CD4-positive, alpha-beta T cell treated with Interleukin-17A for 1 hour (primary cell): Measurements from ENCODE around the gene VPS41.

Experiments
- DNase-seq: peaks from one replicate; pipeline ENCODE4 v3.0.0-alpha.2; 2020

VPS41 gene

GRCh38 chr7:38905056-38905759 is 3.8 kb downstream of the VPS41 start:
- DNase-seq: no peak

GRCh38 chr7:38903057-38903456 is 5.9 kb downstream of the VPS41 start:
- no peak for DNase-seq

- no peak for DNase-seq
Measured at GRCh38 chr7:38902449-38902848, 6.5 kb downstream of the VPS41 start.

GRCh38 chr7:38893061-38893460 is 15.9 kb downstream of the VPS41 start:
- DNase-seq: no peak

- no peak for DNase-seq
Measured at GRCh38 chr7:38890597-38890996, 18.4 kb downstream of the VPS41 start.

- DNase-seq: no peak
Measured at GRCh38 chr7:38889872-38890432, 19.0 kb downstream of the VPS41 start.

GRCh38 chr7:38889079-38889478 is 19.9 kb downstream of the VPS41 start:
- DNase-seq: no peak

GRCh38 chr7:38886265-38886664 is 22.7 kb downstream of the VPS41 start:
- DNase-seq: no peak

GRCh38 chr7:38883706-38884105 is 25.3 kb downstream of the VPS41 start:
- no peak for DNase-seq

- DNase-seq: no peak
Measured at GRCh38 chr7:38881947-38882684, 26.9 kb downstream of the VPS41 start.

- DNase-seq: no peak
Measured at GRCh38 chr7:38881015-38881414, 28.0 kb downstream of the VPS41 start.

GRCh38 chr7:38880454-38880853 is 28.5 kb downstream of the VPS41 start:
- DNase-seq: no peak

- DNase-seq: no peak
Measured at GRCh38 chr7:38880035-38880434, 29.0 kb downstream of the VPS41 start.

- no peak for DNase-seq
Measured at GRCh38 chr7:38878694-38879457, 30.1 kb downstream of the VPS41 start.

GRCh38 chr7:38873433-38873832 is 35.6 kb downstream of the VPS41 start:
- no peak for DNase-seq

- DNase-seq: no peak
Measured at GRCh38 chr7:38872202-38872601, 36.8 kb downstream of the VPS41 start.

GRCh38 chr7:38870147-38870546 is 38.8 kb downstream of the VPS41 start:
- no peak for DNase-seq

- no peak for DNase-seq
Measured at GRCh38 chr7:38863601-38864291, 45.2 kb downstream of the VPS41 start.

- no peak for DNase-seq
Measured at GRCh38 chr7:38862666-38863065, 46.3 kb downstream of the VPS41 start.

- no peak for DNase-seq
Measured at GRCh38 chr7:38858259-38858884, 50.6 kb downstream of the VPS41 start.

- DNase-seq: no peak
Measured at GRCh38 chr7:38855867-38856266, 53.1 kb downstream of the VPS41 start.

GRCh38 chr7:38855386-38855785 is 53.6 kb downstream of the VPS41 start:
- DNase-seq: no peak
